GM19025 (cell line): ENCODE measurements around the gene PDE6A.

Experiments
- ATAC-seq: cut with Tn5 transposase; IDR thresholded peaks from one replicate; pipeline ENCODE4 v1.9.1; 2021; ENCODE audit warnings: mild to moderate bottlenecking, low read depth, moderate library complexity; ENCODE audit not compliant: unreplicated experiment

PDE6A gene

DNA sequence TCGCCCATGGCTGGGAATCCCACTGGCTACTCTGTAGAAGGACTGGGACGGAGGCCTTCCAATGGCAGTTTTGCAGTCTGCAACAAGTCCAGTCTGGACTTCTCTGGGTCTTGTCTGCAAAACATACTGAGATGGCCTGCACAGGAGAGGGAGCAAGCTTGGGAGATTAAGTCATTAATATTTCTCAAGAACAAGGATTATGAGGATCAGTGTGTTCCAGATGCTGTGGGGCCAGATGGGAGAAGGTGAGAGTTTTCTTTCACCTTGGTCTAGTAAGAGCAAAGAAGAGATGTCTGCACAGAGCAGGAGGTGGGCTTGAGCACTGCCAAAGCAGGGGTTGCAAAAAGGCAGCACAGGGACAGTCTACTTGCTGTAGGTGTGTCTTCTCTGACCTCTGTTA, at the start of gene PDE6A:
Gene PDE6A (minus strand): TSS at position 128 of the 400 bp plus-strand sequence. CDS start 120 bp downstream, at position 8.
- no peak for ATAC-seq

DNA sequence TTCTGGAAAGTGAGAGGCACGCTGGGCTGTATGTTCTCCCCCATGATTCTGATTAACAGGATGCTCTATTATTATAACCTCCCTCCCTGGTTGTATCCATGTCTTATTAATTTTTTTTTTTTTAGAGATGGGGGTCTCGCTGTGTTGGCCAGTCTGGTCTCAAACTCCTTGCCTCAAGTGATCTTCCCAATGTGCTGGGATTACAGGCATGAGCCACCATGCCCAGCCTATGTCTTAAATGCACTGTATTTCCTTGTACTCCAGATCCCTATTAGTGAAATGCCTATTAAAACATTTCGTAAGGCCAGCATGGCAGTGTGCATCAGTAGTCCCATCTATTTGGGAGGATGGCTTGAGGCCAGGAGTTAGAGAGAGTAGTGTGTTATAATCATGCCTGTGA, 48.9 kb upstream of the PDE6A start:
- ATAC-seq: no peak

DNA sequence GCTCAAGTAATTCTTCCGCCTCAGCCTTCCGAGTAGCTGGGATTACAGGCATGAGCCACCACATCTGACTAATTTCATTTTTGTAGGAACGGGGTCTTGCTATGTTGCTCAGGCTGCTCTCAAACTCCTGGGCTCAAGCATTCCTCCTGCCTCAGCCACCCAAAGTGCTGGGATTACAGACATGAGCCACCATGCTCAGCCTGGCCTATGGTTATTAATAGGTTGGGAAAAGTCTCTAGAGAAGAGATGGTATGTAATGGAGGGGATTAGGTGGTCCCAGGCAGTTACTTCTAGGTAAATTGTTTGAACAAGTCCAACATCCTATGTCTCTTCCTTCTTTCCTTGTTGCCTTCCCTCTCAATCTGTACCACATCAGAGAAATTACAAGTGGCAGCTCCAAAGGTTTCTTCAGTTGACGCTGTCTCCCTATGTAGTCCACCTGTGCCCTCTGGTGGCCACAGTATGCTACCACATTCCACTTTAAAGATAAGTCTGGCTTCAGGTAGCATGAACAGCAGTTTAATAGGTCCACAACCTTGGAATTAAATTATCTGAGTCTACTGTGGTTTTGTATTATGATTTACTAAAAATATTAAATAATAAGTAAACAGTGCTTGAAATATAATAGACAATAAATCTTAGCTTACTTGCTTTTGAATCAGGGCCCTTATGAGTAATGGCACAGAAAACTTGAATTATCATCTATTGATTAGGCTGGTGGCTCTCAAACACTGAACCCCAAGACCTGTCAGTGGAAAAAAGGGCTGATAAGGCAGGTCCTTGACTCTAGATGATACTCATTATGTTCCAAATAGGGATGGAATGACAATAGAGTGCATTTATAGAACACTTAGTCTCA, 46.2 kb upstream of the PDE6A start:
- no peak for ATAC-seq

DNA sequence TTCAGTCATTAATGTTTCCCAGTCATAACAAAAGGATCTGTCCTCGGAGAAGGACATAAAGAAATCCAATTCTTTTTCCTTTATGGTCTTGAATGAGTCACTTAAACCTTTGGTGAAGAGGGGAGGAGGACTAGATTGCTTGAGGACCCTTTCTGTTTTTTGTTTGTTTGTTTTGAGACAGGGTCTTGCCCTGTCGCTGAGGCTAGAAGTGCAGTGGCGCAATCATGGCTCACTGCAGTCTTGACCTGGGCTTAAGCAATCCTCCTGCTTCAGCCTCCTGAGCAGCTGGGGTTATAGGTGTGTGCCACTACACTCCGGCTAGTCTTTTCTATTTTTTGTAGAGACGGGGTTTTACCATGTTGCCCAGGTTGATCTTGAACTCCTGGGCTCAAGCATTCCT, 43.5 kb upstream of the PDE6A start:
- no peak for ATAC-seq

DNA sequence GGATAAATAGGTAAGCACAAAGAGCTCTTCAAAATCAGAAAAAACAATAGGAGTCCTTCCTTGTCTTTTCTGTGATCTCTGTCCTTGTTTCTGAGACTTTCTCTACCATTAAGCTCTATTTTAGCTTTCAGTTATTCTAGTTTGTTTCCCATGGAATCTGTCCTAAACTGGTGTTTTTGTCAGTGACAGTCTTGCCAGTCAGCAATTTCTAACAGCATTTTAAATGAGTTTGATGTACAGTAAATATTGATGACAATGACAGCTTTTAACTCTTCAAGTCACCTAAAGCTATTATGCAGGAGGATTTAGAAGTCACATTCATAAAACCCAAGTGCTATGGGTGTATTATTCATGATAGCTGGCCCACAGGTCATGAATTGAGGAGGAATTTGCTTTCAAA, 37.9 kb upstream of the PDE6A start:
- ATAC-seq: no peak

DNA sequence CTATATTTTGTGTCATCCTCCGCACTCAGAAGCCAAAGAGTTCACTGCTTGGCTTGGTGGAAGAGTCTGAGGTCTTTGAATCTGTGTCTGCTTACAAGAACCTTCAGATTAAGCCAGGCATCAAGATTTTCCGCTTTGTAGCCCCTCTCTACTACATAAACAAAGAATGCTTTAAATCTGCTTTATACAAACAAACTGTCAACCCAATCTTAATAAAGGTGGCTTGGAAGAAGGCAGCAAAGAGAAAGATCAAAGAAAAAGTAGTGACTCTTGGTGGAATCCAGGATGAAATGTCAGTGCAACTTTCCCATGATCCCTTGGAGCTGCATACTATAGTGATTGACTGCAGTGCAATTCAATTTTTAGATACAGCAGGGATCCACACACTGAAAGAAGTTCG, 36.6 kb upstream of the PDE6A start:
- no peak for ATAC-seq

DNA sequence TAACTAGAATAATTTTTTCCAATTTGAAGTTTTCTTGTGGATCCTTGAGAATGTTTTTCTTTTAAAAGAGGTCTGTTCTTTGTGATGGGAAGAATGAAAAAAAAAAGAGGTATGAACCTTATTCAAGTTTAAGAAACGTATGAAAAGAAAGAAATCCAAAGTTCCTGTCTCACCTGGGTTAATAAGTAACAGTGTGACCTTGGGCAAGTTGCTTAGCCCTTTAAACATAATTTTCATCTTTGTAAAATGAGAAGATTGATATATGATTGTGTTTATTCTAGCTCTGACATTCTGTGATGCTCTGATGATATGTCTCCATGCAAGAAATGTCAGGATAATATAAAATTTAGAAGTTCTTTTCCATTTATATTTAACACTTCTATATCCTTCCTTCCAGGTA, 35.3 kb upstream of the PDE6A start:
- no peak for ATAC-seq

DNA sequence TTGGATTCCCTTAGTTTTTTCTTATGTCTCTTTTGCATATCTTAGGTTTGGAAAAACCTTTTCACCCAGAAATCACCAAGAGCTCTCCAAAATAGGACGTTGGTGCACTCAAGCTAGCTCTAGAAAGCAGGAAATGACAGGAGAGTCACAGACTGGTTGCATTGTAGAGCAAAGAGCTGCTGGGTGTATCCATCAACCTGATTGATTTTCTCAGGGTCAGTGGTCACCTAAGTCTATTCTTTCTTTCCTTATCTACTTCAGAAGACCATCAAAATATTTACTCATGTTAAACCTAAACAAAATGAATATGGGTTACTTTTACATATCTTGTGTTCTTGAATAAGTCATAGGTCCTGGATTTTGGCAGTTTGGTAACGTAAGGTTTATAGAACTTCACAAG, 30.8 kb upstream of the PDE6A start:
- ATAC-seq: no peak

DNA sequence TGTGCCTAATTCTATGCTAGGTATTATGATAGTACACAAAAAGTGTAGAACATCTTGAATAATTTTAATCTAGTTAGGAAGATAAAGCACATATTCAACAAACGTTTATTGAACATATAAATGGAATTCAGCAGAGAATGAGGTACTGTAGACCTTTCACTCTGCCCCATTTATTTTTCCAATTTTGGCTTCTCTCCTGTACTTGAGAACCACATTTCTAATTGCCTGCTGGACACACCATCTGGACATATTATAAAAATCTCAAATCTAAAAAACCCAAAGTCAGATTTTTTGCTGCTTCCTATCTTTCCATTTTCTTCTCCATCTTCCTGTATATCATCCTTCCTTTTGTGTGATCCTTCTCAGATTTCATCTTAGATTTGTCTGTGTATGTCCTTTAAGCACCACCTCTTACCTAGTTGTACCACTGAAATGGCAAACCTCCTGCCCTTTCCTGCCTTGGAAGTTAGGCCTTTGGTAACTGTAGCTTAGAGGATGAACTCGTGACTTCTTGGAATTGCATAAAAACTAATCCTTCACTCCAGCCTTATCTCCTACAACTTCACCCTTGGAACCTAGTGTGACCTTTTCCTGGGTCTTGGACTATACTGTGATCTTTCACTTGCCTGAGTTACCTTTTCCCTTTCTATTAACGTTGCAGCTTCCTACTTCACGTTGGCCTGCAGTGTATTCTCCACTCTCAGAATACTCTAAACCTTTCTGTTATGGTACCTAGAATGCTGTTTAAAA, 24.8 kb upstream of the PDE6A start:
- no peak for ATAC-seq

DNA sequence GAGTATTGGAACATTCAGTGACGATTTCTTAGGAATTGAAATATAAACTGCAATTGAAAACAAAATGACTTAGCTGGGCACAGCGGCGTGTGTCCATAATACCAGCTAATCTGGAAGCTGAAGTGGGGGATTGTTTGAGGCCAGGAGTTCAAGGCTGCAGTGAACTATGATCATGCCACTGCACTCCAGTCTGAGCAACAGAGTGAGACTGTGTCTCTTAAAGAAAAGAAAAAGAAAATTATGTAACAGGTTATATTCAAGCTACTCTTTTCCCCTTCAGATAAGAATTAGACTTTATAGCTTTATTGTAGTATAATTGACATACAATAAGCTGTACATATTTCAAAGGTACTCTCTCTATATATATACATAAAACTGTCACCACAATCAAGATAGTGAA, 22.4 kb upstream of the PDE6A start:
- no peak for ATAC-seq

DNA sequence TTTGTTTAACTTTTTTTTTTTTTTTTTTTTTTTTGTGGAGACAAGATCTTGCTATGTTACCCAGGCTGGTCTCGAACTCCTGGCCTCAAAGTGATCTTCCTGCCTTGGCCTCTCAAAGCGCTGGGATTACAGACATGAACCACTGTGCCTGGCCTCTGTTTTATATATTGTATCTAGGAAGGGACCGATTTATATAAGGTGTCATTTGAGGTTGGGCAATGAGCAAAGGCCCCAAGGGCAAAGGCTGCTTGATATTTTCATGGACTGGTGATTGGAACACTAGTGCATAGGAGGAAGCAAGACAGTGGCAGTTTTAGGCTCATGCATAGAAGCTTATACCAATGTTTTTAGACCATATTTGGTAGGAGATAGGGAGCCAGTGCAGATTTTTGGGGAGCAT, 19.1 kb upstream of the PDE6A start:
- no peak for ATAC-seq

DNA sequence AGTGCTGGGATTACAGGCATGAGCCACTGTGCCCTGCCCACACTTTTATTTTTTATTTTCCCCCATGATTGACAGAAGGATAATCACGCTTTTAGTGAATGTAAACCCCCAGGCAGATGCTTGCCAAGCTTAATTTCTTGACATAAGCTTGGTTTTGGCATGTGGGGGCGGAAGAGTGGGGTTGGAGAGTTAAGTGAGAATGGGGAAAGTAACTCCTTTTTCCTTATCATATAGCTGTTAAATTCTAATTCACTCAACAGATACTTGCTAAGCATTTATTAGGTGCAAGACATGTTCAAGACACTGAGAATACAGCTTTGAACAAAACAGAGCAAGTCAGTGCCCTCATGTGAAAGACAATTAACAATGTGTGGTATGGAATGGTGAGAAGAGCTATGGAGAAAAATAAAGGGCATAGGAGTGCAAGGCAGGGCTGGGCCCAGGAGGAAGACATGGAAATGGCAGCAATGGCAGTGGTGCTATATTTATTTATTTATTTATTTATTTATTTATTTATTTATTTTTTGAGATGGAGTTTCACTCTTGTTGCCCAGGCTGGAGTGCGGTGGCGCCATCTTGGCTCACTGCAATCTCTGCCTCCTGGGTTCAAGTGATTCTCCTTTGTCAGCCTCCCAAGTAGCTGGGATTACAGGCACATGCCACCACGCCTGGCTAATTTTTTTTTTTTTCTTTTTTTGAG, 18.2 kb upstream of the PDE6A start:
- ATAC-seq: no peak

DNA sequence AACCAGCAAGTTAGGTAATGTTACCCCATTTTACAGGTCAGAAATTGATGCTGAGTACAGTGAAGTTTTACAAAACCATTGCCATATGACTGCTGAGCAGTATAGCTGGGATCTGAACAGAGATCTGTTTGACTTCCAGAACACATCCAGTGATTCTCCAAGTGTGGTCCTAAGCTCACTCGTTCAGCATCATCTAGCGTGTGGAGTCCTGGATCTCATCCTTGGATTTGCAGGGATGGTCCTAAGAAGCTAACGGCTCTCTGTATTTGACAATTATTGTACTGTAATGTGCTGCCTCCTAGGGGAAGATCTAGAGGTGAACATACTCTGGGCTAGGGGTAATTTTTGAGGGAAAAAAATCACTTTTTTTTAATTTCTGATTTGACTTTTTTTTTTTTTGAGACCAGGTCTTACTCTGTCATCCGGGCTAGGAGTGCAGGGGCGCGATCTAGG, 17.4 kb upstream of the PDE6A start:
- ATAC-seq: no peak

DNA sequence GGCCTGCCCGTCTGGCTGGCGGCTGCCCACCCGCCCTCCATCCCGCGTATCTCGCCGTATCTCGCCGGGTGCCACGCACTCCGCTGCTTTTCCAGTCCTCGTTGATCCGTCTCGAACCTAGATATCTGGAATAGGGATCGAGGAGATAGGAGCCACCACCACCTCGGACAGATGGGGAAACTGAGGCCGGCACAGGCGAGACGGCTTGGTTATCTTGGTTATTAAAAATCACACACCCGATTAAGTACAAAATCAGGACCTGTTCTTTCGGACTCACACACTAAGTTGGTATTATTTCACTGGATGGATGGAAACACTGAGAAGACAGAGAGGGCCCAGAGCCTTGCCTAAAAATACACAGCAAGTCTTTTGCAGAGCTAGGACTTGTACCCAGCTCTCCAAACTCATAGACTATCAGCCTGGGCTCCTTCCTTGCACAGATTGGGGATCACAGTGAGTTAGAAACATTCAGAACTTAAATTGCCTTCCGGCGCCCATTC, 16.6 kb upstream of the PDE6A start:
- no peak for ATAC-seq

DNA sequence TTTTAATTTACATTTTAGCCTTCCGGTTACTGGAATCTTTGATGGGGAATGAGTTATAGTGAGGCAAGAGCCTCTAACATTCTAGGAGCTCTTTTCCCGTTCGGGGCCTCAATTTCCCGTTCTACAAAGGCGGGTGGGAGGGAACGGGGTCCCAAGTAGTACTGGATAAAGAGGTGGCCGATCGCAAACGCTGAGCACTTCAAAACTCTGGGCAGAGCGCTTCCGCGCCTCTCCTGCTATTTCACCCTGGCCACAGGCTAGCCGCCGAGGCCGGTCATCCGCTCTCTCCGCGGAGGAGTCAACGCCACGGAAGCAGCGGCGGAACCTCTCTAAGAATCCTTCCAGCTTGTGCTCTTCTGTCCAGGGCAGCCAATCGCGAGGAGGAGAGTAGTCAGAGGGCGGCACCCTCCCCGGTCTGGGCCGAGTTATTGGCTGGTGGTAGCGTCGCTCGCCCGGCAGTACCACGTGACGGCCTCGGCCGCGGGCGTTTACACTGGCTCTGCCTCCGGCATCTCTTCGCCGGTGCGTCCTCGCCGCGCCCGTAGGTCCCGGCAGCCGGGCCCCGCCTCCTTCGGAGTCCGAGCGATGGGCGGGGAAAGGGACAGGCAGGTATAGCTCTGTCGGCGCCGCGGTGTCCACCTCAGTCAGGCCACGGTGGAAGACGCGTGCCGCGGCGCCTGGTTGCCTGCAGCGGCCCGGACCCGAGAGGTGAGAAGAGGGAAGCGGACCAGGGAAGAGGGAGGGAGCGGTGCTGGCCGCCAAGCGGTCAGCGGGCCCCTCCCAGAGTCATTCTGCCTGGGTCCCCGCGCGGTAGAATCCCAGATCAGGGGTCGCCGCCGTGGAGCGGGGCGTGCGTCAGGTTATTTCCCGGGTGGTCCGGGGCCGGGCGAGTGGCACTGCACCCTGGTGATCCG, 15.9 kb upstream of the PDE6A start, which contains the start of gene SLC26A2:
Gene SLC26A2 (plus strand): TSS at position 487 of the 914 bp plus-strand sequence. CDS start 16,895 bp downstream, outside the sequence.
- peak; percentile 99 for ATAC-seq

DNA sequence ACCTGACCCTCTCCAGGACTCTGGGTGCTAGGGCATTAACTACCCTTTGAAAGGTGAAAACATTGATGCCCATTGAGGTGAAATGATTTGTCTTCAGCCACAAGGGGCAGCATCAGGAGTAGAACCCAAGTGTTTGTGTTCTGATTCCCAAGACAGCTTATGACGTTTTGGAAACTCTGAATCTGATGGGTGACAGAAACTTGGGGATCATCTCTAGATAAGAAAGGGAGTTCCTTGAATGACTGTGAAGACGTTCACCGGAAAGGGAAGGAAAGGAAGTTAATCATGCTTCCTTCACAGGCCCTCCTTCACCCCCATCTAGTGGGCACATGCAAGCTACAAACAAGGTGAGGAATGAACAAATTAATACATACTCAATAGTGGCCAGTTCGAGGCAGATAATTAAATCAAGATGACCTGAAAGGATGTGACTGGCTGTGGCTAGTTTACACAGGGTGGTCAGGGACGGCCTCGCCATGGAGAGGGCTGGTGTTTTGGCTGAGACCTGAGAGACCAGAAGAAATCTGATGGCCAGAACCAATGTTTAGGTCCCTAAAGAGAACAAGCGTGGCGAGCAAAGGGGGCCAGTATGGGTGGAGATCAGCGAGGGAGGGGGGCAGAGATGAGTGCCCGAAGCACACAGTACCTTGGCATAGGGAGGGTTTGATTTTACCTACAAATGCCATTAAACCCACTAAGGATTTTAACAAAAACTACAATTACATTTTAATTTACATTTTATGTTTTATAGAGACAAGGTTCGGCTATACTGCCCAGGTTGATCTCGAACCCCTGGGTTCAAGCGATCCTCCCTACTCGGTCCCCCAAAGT, 15.0 kb upstream of the PDE6A start:
- ATAC-seq: no peak

DNA sequence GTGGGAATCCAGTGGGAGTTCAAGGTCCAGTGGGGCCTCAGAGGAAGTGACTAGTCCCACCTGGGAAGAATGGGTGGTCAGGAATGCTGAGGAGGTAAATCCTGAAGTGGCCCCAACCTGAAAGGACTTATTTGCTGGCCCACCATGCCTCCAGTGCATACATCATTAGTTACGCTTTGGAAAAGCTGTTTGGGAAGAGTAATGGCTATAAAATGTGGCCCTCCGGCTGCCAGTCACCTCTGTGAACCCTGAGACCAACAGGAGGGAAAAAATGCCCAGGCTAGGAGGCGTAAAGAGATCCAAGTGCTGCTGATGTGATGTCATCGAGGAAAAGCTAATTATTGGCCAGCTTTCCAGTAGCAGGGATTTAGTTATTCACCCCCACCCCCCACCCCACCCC, 13.3 kb upstream of the PDE6A start:
- ATAC-seq: no peak

DNA sequence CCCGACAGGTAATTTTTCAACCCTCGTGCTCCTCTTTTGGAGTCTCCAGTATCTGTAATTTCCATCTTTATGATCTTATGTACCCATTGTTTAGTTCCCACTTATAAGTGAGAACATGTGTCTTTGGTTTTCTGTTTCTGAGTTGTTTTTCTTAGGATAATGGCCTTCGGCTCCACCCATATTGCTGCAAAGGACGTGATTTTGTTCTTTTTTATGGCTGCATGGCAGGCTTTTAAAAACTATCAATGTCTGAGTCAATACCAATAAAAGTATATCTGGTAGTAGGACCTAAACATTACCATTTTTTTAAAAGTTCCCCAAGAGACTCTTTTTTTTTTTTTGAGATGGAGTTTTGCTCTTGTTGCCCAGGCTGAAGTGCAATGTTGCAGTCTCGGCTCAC, 12.1 kb upstream of the PDE6A start:
- no peak for ATAC-seq

DNA sequence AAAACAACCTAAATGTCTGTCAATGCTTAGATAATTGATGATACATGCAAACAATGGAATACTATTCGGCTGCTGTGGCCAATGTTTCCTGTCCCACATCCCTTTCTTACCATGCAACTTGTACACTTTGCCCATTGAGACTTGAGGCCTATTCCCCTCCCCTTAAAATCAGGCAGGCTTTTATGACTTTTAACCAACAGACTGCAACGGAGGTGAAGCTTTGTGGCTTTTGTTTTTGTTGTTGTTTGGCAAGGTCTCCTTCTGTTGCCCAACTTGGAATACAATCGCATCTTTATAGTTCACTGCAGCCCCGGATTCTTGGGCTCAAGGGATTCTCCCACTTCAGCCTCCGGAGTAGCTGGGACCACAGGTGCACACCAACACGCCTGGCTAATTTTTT, 10.2 kb upstream of the PDE6A start:
- ATAC-seq: no peak
